ENCODE results near the gene GRIN3B.
A peak's percentile ranks its signal among the peaks of the same experiment; 100 is the strongest.

Gene GRIN3B

DNA sequence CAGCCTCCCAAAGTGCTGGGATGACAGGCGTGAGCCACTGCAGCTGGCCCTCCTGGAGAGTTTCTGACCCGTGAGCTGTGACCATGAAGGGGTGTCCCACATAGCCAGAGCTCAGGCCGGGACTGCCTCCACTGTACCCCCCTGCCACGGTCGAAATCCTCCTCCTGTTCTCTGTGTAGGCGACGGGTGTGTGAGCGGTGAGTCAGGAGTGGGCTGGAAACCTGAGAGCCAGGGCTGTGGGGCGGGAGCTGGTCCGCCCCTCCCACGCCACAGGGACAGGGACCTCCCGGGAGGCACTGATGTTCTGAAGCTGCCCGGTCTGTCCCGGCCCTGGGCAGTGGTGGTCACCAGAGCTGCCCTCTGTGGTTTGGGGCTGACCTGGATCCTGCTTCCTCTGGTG is 12.1 kb upstream of the GRIN3B start:
- Histone ChIP-seq H3K9me2 (replicated peaks; ENCODE audit: control insufficient read depth, low read length) (no peaks in the 10 kb centered on the region), H3K4me2 (ENCODE audit: low read length) (no peak overlapping the region), H3K36me3 (ENCODE audit: control insufficient read depth, low read length) (peaks cover 61% of the 10 kb centered on the region), H3K27ac (ENCODE audit: low read depth, low read length) (no peak overlapping the region), H4K20me1 (ENCODE audit: control insufficient read depth, insufficient read depth, low read depth, low read length) (no peaks in the 10 kb centered on the region), H3K4me1 (ENCODE audit: control insufficient read depth, low read length) (peaks cover 14% of the 10 kb centered on the region), H3F3A (ENCODE audit: control insufficient read depth, insufficient read depth) (peaks cover 2% of the 10 kb centered on the region), H3K9me3 (ENCODE audit: control insufficient read depth, insufficient read depth, low read length) (peaks cover 4% of the 10 kb centered on the region; the same call in 1 of the 2 replicates), H3K27me3 (ENCODE audit: control insufficient read depth, low read length) (no peaks in the 10 kb centered on the region), H3K4me3 (ENCODE audit: low read length) (no peak overlapping the region), H3K79me2 (ENCODE audit: control insufficient read depth, low read length) (peaks cover 17% of the 10 kb centered on the region)
- TF ChIP-seq EZH2phosphoT487 (IDR thresholded peaks at IDR 0.05; ENCODE audit: borderline replicate concordance, low read length), result no peak
- TF ChIP-seq, protein P1, sequence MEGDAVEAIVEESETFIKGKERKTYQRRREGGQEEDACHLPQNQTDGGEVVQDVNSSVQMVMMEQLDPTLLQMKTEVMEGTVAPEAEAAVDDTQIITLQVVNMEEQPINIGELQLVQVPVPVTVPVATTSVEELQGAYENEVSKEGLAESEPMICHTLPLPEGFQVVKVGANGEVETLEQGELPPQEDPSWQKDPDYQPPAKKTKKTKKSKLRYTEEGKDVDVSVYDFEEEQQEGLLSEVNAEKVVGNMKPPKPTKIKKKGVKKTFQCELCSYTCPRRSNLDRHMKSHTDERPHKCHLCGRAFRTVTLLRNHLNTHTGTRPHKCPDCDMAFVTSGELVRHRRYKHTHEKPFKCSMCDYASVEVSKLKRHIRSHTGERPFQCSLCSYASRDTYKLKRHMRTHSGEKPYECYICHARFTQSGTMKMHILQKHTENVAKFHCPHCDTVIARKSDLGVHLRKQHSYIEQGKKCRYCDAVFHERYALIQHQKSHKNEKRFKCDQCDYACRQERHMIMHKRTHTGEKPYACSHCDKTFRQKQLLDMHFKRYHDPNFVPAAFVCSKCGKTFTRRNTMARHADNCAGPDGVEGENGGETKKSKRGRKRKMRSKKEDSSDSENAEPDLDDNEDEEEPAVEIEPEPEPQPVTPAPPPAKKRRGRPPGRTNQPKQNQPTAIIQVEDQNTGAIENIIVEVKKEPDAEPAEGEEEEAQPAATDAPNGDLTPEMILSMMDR (IDR thresholded peaks at IDR 0.05; ENCODE audit: low read depth, low read length, poor library complexity, severe bottlenecking), result no peak

GRCh38 chr19:988510-988909 is 11.7 kb upstream of the GRIN3B start:
- Histone ChIP-seq H3K9me2 (replicated peaks; ENCODE audit: control insufficient read depth, low read length) (no peaks in the 10 kb centered on the region), H3K36me3 (ENCODE audit: control insufficient read depth, low read length) (peaks cover 63% of the 10 kb centered on the region), H3K4me2 (ENCODE audit: low read length) (no peak overlapping the region), H3K4me1 (ENCODE audit: control insufficient read depth, low read length) (peaks cover 14% of the 10 kb centered on the region), H4K20me1 (ENCODE audit: control insufficient read depth, insufficient read depth, low read depth, low read length) (no peaks in the 10 kb centered on the region), H3K79me2 (ENCODE audit: control insufficient read depth, low read length) (peaks cover 17% of the 10 kb centered on the region), H3K27ac (ENCODE audit: low read depth, low read length) (no peak overlapping the region), H3K4me3 (ENCODE audit: low read length) (no peak overlapping the region), H3F3A (ENCODE audit: control insufficient read depth, insufficient read depth) (no peaks in the 10 kb centered on the region; the same call in 1 of the 2 replicates), H3K9me3 (ENCODE audit: control insufficient read depth, insufficient read depth, low read length) (peaks cover 4% of the 10 kb centered on the region; the same call in 1 of the 2 replicates), H3K27me3 (ENCODE audit: control insufficient read depth, low read length) (no peaks in the 10 kb centered on the region)
- TF ChIP-seq, protein P1 (IDR thresholded peaks at IDR 0.05; ENCODE audit: low read depth, low read length, poor library complexity, severe bottlenecking), result no peak
- TF ChIP-seq EZH2phosphoT487 (IDR thresholded peaks at IDR 0.05; ENCODE audit: borderline replicate concordance, low read length), result no peak

DNA sequence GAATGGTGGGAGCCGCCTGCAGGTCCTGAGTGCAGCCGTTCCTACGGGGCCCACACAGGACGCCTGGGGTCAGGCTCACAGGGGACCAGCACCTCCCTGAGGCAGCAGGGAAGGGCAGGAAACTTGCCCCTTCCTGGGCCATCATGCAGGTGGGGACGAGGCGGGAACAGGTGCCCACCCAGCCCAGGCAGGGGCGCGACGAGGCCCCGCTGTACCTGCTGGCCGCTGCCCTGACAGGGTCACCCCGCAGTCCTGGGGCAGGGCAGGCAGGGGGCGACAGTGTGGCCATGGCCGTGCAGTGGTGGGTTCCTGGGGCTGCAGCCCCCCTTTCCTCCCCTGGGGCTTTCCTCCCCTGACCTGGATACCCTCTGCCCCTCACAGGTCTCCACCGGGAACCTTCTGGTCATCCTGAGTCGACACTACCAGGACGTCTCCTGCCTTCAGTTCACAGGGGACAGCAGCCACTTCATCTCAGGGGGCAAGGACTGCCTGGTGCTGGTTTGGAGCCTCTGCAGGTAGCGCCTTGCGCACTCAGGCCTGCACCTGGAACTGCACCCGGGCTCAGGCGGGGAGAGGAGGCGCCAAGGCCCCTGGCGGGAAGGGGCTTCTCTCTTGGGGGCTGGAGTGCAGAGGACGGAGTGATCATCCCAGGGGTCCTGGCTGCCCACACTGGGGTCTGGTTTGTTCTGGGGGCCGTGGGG is 10.7 kb upstream of the GRIN3B start:
- Histone ChIP-seq H3K79me2 (ENCODE audit: control insufficient read depth, low read length) (peaks cover 13% of the 10 kb centered on the region), H3K4me3 (ENCODE audit: low read length) (no peak overlapping the region), H3K27me3 (ENCODE audit: control insufficient read depth, low read length) (no peaks in the 10 kb centered on the region), H3K36me3 (ENCODE audit: control insufficient read depth, low read length) (peaks cover 65% of the 10 kb centered on the region), H3K4me2 (ENCODE audit: low read length) (no peak overlapping the region), H3K4me1 (ENCODE audit: control insufficient read depth, low read length) (peaks cover 8% of the 10 kb centered on the region), H3K9me2 (replicated peaks; ENCODE audit: control insufficient read depth, low read length) (no peaks in the 10 kb centered on the region), H3K27ac (ENCODE audit: low read depth, low read length) (no peak overlapping the region), H3F3A (ENCODE audit: control insufficient read depth, insufficient read depth) (no peaks in the 10 kb centered on the region; the same call in 1 of the 2 replicates), H3K9me3 (ENCODE audit: control insufficient read depth, insufficient read depth, low read length) (peaks cover 4% of the 10 kb centered on the region; the same call in 1 of the 2 replicates), H4K20me1 (ENCODE audit: control insufficient read depth, insufficient read depth, low read depth, low read length) (no peaks in the 10 kb centered on the region)
- TF ChIP-seq, protein P1 (IDR thresholded peaks at IDR 0.05; ENCODE audit: low read depth, low read length, poor library complexity, severe bottlenecking), result peak; percentile 47
- TF ChIP-seq EZH2phosphoT487 (IDR thresholded peaks at IDR 0.05; ENCODE audit: borderline replicate concordance, low read length), result no peak

Data from DOHH2 (cell line).